VCaP (cell line): Measurements from ENCODE around the gene SPECC1L.
"Not testable (repeated sequence)": the region's sequence is repeated elsewhere in the genome, so short reads cannot be mapped to it uniquely, and the experiment has no call there.

Experiments
- H3K27ac ChIP-seq: fragments of 450-650 bp; 2 replicates; pipeline ENCODE4 v1.5.1; 2017
- TF ChIP-seq, protein P1 (sequence below): fragments of 450-650 bp; conservative IDR thresholded peaks from 2 replicates; pipeline ENCODE4 v1.5.1; 2017; ENCODE audit warnings: mild to moderate bottlenecking, moderate library complexity

The SPECC1L gene

GRCh38 chr22:24232124-24232523 is 38.5 kb upstream of the SPECC1L start:
- no peak overlapping the region for H3K27ac ChIP-seq

GRCh38 chr22:24232725-24233124 is 37.9 kb upstream of the SPECC1L start:
- H3K27ac ChIP-seq, result no peak overlapping the region

More at GRCh38 chr22:24232124-24232523, 38.5 kb upstream of the SPECC1L start:
- TF ChIP-seq, protein P1, sequence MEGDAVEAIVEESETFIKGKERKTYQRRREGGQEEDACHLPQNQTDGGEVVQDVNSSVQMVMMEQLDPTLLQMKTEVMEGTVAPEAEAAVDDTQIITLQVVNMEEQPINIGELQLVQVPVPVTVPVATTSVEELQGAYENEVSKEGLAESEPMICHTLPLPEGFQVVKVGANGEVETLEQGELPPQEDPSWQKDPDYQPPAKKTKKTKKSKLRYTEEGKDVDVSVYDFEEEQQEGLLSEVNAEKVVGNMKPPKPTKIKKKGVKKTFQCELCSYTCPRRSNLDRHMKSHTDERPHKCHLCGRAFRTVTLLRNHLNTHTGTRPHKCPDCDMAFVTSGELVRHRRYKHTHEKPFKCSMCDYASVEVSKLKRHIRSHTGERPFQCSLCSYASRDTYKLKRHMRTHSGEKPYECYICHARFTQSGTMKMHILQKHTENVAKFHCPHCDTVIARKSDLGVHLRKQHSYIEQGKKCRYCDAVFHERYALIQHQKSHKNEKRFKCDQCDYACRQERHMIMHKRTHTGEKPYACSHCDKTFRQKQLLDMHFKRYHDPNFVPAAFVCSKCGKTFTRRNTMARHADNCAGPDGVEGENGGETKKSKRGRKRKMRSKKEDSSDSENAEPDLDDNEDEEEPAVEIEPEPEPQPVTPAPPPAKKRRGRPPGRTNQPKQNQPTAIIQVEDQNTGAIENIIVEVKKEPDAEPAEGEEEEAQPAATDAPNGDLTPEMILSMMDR, result no peak

DNA sequence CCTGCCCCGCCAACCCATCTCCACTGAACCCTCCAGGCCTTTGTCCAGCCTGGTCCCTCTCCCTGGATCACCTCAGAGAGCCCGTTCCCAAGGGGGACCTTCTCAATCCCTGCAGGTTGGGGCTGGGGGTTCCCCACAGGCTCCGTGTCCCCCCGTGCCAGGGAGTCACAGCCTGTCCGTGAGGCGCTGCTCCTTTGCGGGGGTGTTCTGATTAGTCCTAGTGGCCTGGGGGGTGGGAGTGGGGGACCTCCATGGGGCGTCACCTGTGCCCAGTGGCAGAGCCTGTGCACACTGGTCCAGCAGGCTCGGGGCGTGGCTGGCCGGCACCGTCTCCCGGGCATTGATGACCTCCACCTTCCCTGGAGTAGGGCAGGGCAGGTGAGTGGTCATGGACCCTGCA is 37.4 kb upstream of the SPECC1L start:
- no peak overlapping the region for H3K27ac ChIP-seq
- TF ChIP-seq, protein P1, result no peak

More at GRCh38 chr22:24232725-24233124, 37.9 kb upstream of the SPECC1L start:
- TF ChIP-seq, protein P1, result no peak

DNA sequence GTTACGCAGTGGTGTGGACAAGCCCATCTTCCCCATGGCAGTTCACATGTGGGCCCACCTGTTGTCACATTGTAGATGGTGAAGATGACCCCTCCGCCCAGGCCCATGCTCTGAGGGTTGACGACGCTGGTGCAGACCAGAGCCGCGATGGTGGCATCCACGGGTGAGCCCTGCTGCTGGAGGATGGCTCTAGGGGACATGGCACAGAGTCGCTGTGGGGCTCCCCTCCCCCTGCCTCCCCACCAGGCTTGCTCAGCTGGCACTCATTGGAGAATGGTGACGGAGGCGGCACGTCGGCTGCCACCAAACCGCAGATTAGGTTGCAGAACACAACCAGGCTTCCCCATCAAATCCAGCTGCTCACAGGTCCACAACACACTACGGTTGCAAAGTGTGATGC is 36.8 kb upstream of the SPECC1L start:
- TF ChIP-seq, protein P1, result no peak

DNA sequence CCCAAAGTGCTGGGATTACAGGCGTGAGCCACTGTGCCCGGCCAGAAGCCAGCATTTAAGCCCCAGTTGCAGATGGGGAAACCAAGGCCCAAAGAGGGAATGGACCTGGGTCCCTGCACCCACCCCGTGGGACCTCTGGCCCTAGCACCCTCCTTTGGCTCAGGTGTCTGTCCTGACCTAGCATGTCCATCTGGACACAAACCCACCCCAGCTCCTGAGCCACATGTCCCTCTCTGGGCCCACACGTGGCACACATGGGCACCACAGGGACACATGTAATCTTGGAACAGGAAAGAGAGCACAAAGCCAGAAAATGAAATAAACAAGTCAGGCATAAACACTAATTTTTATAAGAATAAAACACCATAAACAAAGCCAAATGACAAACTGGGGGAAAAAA is 35.3 kb upstream of the SPECC1L start:
- TF ChIP-seq, protein P1, result no peak
- H3K27ac ChIP-seq, result no peak overlapping the region

More for the DNA sequence above, 36.8 kb upstream of the SPECC1L start:
- no peak overlapping the region for H3K27ac ChIP-seq

- TF ChIP-seq, protein P1, result no peak
- no peak overlapping the region for H3K27ac ChIP-seq
Measured at GRCh38 chr22:24236656-24237055, 34.0 kb upstream of the SPECC1L start.

- not testable (repeated sequence) for H3K27ac ChIP-seq
Measured at GRCh38 chr22:24238101-24238694, 32.4 kb upstream of the SPECC1L start.

DNA sequence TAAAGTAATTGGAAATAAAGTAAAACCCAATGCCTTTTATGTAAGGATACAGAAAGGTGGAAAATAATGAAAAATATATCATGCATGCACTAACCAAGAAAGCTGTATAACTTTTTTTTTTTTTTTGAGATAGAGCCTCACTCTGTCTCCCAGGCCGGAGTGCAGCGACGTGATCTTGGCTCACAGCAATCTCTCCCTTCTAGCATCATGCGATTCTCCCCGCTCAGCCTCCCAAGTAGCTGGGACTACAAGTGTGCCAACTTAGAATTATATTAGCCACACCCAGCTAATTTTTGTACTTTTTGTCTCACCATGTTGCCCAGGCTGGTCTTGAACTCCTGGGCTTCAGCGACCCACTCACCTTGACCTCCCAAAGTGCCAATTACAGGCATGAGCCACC is 30.2 kb upstream of the SPECC1L start:
- no peak overlapping the region for H3K27ac ChIP-seq
- TF ChIP-seq, protein P1, result no peak

DNA sequence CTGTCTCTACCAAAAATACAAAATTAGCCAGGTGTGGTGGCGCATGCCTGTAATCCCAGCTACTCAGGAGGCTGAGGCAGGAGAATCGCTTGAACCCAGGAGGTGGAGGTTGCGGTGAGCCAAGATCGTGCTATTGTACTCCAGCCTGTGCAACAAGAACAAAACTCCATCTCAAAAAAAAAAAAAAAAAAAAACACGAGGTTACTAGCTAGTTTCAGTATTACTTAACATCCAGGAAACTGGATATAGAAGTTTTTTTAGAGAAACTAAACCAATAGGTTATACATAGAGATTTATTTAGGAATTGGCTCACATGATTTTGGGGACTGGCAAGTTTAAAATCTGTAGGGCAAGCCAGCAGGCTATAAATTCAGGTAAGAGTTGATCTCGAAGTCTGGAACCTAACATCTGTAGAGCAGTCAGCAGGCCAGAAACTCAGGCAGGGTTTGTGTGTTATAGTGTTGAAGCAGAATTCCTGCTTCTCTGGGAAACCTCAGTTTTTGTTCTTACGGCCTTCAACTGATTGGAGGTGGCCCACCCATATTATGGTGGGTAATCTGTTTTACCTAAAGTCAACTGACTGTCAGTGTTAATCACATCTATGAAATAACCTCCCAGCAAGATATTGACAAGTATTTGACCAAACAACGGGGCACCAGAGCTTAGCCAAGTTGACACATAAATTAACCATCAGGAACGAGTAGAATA is 29.5 kb upstream of the SPECC1L start:
- not testable (repeated sequence) for H3K27ac ChIP-seq

DNA sequence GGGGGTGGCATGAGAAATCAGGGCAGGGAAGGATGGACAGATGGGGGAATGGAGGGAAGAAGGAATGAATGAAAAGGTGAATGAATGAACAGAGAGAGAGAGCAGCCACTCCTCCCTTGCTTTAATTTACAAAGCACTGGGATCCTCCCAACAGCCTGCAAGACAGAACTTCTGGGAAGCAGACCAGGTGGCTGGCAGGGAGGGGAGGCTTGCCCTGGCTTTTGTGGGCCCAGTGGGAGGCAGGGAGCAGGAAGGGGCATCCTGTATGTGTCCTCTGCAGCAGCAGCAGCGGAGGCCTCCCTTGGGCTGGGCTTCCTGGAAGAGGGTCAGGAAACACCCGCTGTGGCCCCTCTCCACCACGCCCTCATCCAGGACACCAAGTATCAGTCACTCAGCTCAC is 27.2 kb upstream of the SPECC1L start:
- not testable (repeated sequence) for H3K27ac ChIP-seq
